GM21390 (cell line): ENCODE data around the gene KNSTRN.
A peak's percentile ranks its signal among the peaks of the same experiment; 100 is the strongest.

Experiments used
- ATAC-seq: cut with Tn5 transposase; IDR thresholded peaks from one replicate; pipeline ENCODE4 v1.9.1; 2021; ENCODE audit not compliant: unreplicated experiment

The KNSTRN gene

GRCh38 chr15:40428185-40428584 lies 45.7 kb downstream of the KNSTRN start:
- no peak for ATAC-seq

GRCh38 chr15:40429068-40429710 lies 46.7 kb downstream of the KNSTRN start:
- no peak for ATAC-seq

GRCh38 chr15:40430271-40430805 lies 47.8 kb downstream of the KNSTRN start:
- ATAC-seq, result no peak

- ATAC-seq, result no peak
Measured at GRCh38 chr15:40435023-40435709, 52.6 kb downstream of the KNSTRN start.

- ATAC-seq, result no peak
Measured at GRCh38 chr15:40435710-40436089, 53.2 kb downstream of the KNSTRN start.

GRCh38 chr15:40436116-40436891 lies 53.8 kb downstream of the KNSTRN start:
- no peak for ATAC-seq

- no peak for ATAC-seq
Measured at GRCh38 chr15:40436892-40437751, 54.6 kb downstream of the KNSTRN start.

- no peak for ATAC-seq
Measured at GRCh38 chr15:40437752-40438687, 55.5 kb downstream of the KNSTRN start.

- no peak for ATAC-seq
Measured at GRCh38 chr15:40438712-40439111, 56.2 kb downstream of the KNSTRN start.

- ATAC-seq, result no peak
Measured at GRCh38 chr15:40439461-40439959, 57.0 kb downstream of the KNSTRN start.

- ATAC-seq, result no peak
Measured at GRCh38 chr15:40439960-40440742, 57.6 kb downstream of the KNSTRN start.

- peak; percentile 87 for ATAC-seq
Measured at GRCh38 chr15:40440743-40441564, 58.4 kb downstream of the KNSTRN start, which contains the start of gene BAHD1. BAHD1 (plus strand) TSS chr15:40440953; CDS start chr15:40458465, 17,512 bp downstream.

- ATAC-seq, result peak; percentile 16
Measured at GRCh38 chr15:40441565-40442531, 59.3 kb downstream of the KNSTRN start.

GRCh38 chr15:40443255-40443654 lies 60.7 kb downstream of the KNSTRN start:
- ATAC-seq, result no peak

GRCh38 chr15:40443846-40444245 lies 61.3 kb downstream of the KNSTRN start:
- ATAC-seq, result no peak
